K562 (cell line): ENCODE results near the gene TMCC2. TPM values are rescaled to one million over a fixed set of nuclear protein-coding genes. Genes with fewer than 3 reads are reported as not detected.

Source experiments
- ATAC-seq: fragments of 200-7000 bp; cut with Tn5 transposase; 3 replicates; pipeline ENCODE4 v1.9.1; 2020; ENCODE audit warnings: moderate library complexity
- BruUV-seq: library from RNA; stranded (reverse); fragments of 400-500 nt; replicated peaks from 2 replicates; lab custom pipeline; 2021; lab: Mats Ljungman, UMichigan
- CTCF ChIA-PET: fragments of 300-600 bp; formaldehyde crosslinking; extraction: SDS; loops from one replicate; lab custom pipeline; 2021; ENCODE audit warnings: low intra/inter-chr PET ratio; lab: Yijun Ruan, JAX
- POLR2A ChIA-PET: fragments of 300-600, 350-650 bp; sonication (Branson Sonifier 250); formaldehyde crosslinking; extraction: SDS; loops from one replicate; lab custom pipeline; 2021; ENCODE audit warnings: antibody characterized with exemption, inconsistent platforms; lab: Yijun Ruan, JAX
- DNase-seq, 4 experiments: peaks; one replicate each; pipeline versions ENCODE4 v3.0.0 to v3.0.0-alpha.2; 2011 to 2018; ENCODE audit warnings: low spot score in 3 of 4, mixed read lengths in 3 of 4; ENCODE audit errors: extremely low read depth in 1 of 4
- FAIRE-seq: peaks from 2 replicates; lab custom pipeline; 2011; peaks lifted over from hg19 to GRCh38; lab: Jason Lieb, UNC
- H2AFZ ChIP-seq: 2 replicates; pipeline ENCODE4 v1.6.0; 2011; ENCODE audit warnings: low read depth, low read length, control low read depth, inconsistent platforms
- H3K27ac ChIP-seq: fragments of 200-600 bp; 3 replicates; pipeline ENCODE4 v1.8.0; 2011; ENCODE audit warnings: low read depth, mild to moderate bottlenecking, control low read depth, inconsistent platforms, low read length, moderate library complexity, mixed read lengths; ENCODE audit errors: extremely low read depth
- H3K27me3 ChIP-seq, 2 experiments: fragments of 300-600 bp in 1 of 2; 2 replicates in 1 of 2; 3 replicates in 1 of 2; pipeline versions ENCODE4 v1.6.0 to v1.8.0; 2011; ENCODE audit warnings: inconsistent platforms in 2 of 2, low read length in 2 of 2, mild to moderate bottlenecking in 1 of 2, mixed read lengths in 1 of 2, moderate library complexity in 1 of 2; ENCODE audit not compliant: control insufficient read depth in 2 of 2, insufficient read depth in 2 of 2
- H3K36me3 ChIP-seq: fragments of 300-600 bp; 3 replicates; pipeline ENCODE4 v1.8.0; 2011; ENCODE audit warnings: mild to moderate bottlenecking, low read length, inconsistent platforms; ENCODE audit not compliant: control insufficient read depth, insufficient read depth
- H3K4me1 ChIP-seq, 2 experiments: fragments of 200-600 bp in 1 of 2; replicated peaks in 1 of 2; 2 replicates in 1 of 2; 3 replicates in 1 of 2; pipeline versions ENCODE4 v1.5.1 to v1.8.0; 2011; ENCODE audit warnings: inconsistent platforms in 2 of 2, low read length in 2 of 2, mild to moderate bottlenecking in 1 of 2, mixed read lengths in 1 of 2, moderate library complexity in 1 of 2; ENCODE audit not compliant: control insufficient read depth in 2 of 2, insufficient read depth in 2 of 2
- H3K4me2 ChIP-seq: 2 replicates; pipeline ENCODE4 v1.6.1; 2011; ENCODE audit warnings: low read length, control low read depth, inconsistent platforms, mixed read lengths; ENCODE audit not compliant: insufficient read depth
- H3K4me3 ChIP-seq: fragments of 200-600 bp; sonication (generic), shearing (Covaris generic); 2 replicates; pipeline ENCODE4 v1.5.1; 2016; ENCODE audit warnings: control low read depth, inconsistent platforms
- H3K79me2 ChIP-seq: fragments of 200-600 bp; 3 replicates; pipeline ENCODE4 v1.8.0; 2011; ENCODE audit warnings: low read length, inconsistent platforms; ENCODE audit not compliant: control insufficient read depth, insufficient read depth
- H3K9ac ChIP-seq, 2 experiments: 2 replicates each; pipeline versions ENCODE4 v1.6.0 to v1.6.1; 2011; ENCODE audit warnings: low read depth in 2 of 2, low read length in 2 of 2, control low read depth in 1 of 2, inconsistent platforms in 1 of 2, mild to moderate bottlenecking in 1 of 2, mixed read lengths in 1 of 2; ENCODE audit not compliant: insufficient read depth in 1 of 2
- H3K9me1 ChIP-seq: one replicate; pipeline ENCODE4 v1.6.0; 2011; ENCODE audit warnings: inconsistent platforms, mild to moderate bottlenecking, low read length, moderate library complexity; ENCODE audit not compliant: control insufficient read depth, insufficient read depth
- H3K9me3 ChIP-seq: replicated peaks from 2 replicates; pipeline ENCODE4 v1.5.1; 2011; ENCODE audit warnings: low read depth, low read length, inconsistent platforms; ENCODE audit not compliant: control insufficient read depth, insufficient read depth
- H4K20me1 ChIP-seq: replicated peaks from 2 replicates; pipeline ENCODE4 v1.6.1; 2011; ENCODE audit warnings: low read length, inconsistent platforms, mixed read lengths; ENCODE audit not compliant: control insufficient read depth, insufficient read depth
- ASH1L ChIP-seq: fragments of 450-650 bp; IDR thresholded peaks from 2 replicates; pipeline ENCODE4 v1.6.1; 2018; ENCODE audit warnings: borderline replicate concordance, mild to moderate bottlenecking, low read depth; ENCODE audit not compliant: partially characterized antibody
- ELF1 ChIP-seq: fragments of 200-800 bp; sonication (Bioruptor generic); IDR thresholded peaks from 2 replicates; pipeline ENCODE4 v1.6.1; 2016; ENCODE audit warnings: missing genetic modification characterization, missing compliant biosample characterization
- HCFC1 ChIP-seq: IDR thresholded peaks from 2 replicates; pipeline ENCODE4 v1.6.1; 2012; ENCODE audit warnings: low read depth, low read length, improper control_type of control experiment
- HOXB6 ChIP-seq: fragments of 250-450 bp; sonication (Bioruptor Pico); IDR thresholded peaks from 2 replicates; pipeline ENCODE4 v1.5.1; 2022; ENCODE audit warnings: mild to moderate bottlenecking, borderline replicate concordance
- JUN ChIP-seq, 2 experiments: sonication (generic) in 1 of 2; formaldehyde crosslinking in 1 of 2; IDR thresholded peaks; 2 replicates each; pipeline versions ENCODE4 v1.6.1 to v1.8.0; 2012 to 2022; ENCODE audit warnings: borderline replicate concordance in 2 of 2, mild to moderate bottlenecking in 2 of 2, improper control_type of control experiment in 1 of 2, low read depth in 1 of 2, low read length in 1 of 2, missing genetic modification reagents in 1 of 2
- MCM3 ChIP-seq: fragments of 450-650 bp; IDR thresholded peaks from 2 replicates; pipeline ENCODE4 v1.6.1; 2016
- NFIX ChIP-seq: fragments of 250-450 bp; sonication (Bioruptor Pico); IDR thresholded peaks from 2 replicates; pipeline ENCODE4 v1.4.0; 2020; ENCODE audit warnings: low read depth, mild to moderate bottlenecking, moderate library complexity
- RBM22 ChIP-seq: fragments of 200-400 bp; formaldehyde crosslinking; IDR thresholded peaks from 2 replicates; pipeline ENCODE4 v1.6.1; 2018; ENCODE audit warnings: low read length, low read depth; ENCODE audit not compliant: poor library complexity, severe bottlenecking
- ZNF263 ChIP-seq: sonication (generic); formaldehyde crosslinking; IDR thresholded peaks from 2 replicates; pipeline ENCODE4 v1.8.0; 2022; ENCODE audit warnings: mild to moderate bottlenecking, missing genetic modification reagents, borderline replicate concordance
- WGBS: fragments of 100-300 bp; shearing (Covaris generic); methylation state at CpG from one replicate; pipeline ENCODE4 v1.1.6; 2016; ENCODE audit warnings: low coverage, mixed read lengths; ENCODE audit not compliant: insufficient coverage; ENCODE audit errors: missing lambda C conversion rate; 5-methylcytosine and 5-hydroxymethylcytosine counted together
- in situ Hi-C: fragments of 300-500 bp; cut with MboI; formaldehyde crosslinking; loops from 4 replicates; pipeline ENCODE4 v1.15.0; 2018; ENCODE audit warnings: inconsistent platforms, mixed read lengths
- intact Hi-C: fragments of 100-400 bp; cut with micrococcal nuclease; formaldehyde crosslinking; loops from 2 replicates; pipeline ENCODE4 v1.14.2; 2022
- polyA plus RNA-seq, 8 experiments: library from polyadenylated mRNA; depleted of rRNA in 4 of 8; stranded (reverse) in 5 of 8; unstranded in 3 of 8; fragments of >200 nt; fragmentation: Nextera tagmentation in 2 of 8; fragmentation: Illumina TruSeq in 1 of 8; extraction: Ambion mirVana in 2 of 8; extraction: Trizol in 1 of 8; gene quantifications; 2 replicates each; pipeline versions ENCODE4 v1.2.1 to v1.2.3, GENCODE V29; 2011 to 2014; ENCODE audit warnings: inconsistent platforms in 1 of 8, missing spikeins in 1 of 8
- total RNA-seq, 7 experiments: library from RNA; depleted of rRNA in 6 of 7; stranded (reverse); fragments of >200 nt in 6 of 7; fragmentation: Illumina TruSeq in 2 of 7; extraction: Trizol in 2 of 7; gene quantifications; 2 replicates each; pipeline versions ENCODE4 v1.2.1 to v1.2.3, GENCODE V29; 2011 to 2021; ENCODE audit warnings: low replicate concordance in 1 of 7
- TF ChIP-seq, protein P1 (sequence below), 2 experiments: fragments of 150-350 bp in 1 of 2; IDR thresholded peaks; 2 replicates each; pipeline ENCODE4 v1.6.1; 2012 to 2016; ENCODE audit warnings: low read depth in 2 of 2, low read length in 2 of 2, mild to moderate bottlenecking in 1 of 2, moderate library complexity in 1 of 2

TMCC2 gene
- total and polyA plus RNA-seq, 9 of the 15 experiments (the other 6 are each of a cell fraction or from before 2014, with no cell fraction given), result 0.06 to 1.8 (median 0.98) TPM

DNA sequence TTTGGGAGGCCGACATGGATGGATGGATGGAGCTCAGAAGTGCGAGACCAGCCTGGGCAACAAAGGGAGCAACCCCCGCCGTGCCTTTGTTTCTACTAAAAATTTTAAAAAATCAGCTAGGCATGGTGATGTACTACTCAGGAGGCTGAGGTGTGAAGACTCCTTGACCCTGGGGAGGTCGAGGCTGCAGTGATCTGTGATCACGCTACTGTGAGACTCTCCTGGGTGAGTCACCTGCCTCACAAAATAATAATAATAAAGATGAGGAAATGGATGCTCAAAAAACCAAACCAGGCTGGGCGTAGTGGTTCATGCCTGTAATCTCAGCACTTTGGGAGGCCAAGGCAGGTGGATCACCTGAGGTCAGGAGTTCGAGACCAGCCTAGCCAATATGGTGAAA, 35.5 kb upstream of the TMCC2 start:
- H3K9me3 ChIP-seq, result no peaks in the 10 kb centered on the region
- H3K79me2 ChIP-seq, result peaks cover 39% of the 10 kb centered on the region
- peaks cover 0 to 39% of the 10 kb centered on the region in 2 experiments; a peak in 4 of 5 replicates for H3K4me1 ChIP-seq
- no TSS peak for BruUV-seq
- no peak for DNase-seq
- intact Hi-C loops (no loop called here), in situ Hi-C loops (no loop called here)
- no peaks in the 10 kb centered on the region for H4K20me1 ChIP-seq
- no peak for FAIRE-seq
- TF ChIP-seq ZNF263 (no peak), MCM3 (no peak), ASH1L (no peak), HOXB6 (CRISPR knock-in tag) (no peak), RBM22 (no peak), HCFC1 (no peak), JUN (IDR thresholded peaks at IDR 0.05; ENCODE audit: borderline replicate concordance, low read depth, low read length) (no peak), JUN (CRISPR knock-in tag; IDR thresholded peaks at IDR 0.05; ENCODE audit: borderline replicate concordance) (no peak), NFIX (no peak), ELF1 (tag) (no peak)
- TF ChIP-seq, protein P1, sequence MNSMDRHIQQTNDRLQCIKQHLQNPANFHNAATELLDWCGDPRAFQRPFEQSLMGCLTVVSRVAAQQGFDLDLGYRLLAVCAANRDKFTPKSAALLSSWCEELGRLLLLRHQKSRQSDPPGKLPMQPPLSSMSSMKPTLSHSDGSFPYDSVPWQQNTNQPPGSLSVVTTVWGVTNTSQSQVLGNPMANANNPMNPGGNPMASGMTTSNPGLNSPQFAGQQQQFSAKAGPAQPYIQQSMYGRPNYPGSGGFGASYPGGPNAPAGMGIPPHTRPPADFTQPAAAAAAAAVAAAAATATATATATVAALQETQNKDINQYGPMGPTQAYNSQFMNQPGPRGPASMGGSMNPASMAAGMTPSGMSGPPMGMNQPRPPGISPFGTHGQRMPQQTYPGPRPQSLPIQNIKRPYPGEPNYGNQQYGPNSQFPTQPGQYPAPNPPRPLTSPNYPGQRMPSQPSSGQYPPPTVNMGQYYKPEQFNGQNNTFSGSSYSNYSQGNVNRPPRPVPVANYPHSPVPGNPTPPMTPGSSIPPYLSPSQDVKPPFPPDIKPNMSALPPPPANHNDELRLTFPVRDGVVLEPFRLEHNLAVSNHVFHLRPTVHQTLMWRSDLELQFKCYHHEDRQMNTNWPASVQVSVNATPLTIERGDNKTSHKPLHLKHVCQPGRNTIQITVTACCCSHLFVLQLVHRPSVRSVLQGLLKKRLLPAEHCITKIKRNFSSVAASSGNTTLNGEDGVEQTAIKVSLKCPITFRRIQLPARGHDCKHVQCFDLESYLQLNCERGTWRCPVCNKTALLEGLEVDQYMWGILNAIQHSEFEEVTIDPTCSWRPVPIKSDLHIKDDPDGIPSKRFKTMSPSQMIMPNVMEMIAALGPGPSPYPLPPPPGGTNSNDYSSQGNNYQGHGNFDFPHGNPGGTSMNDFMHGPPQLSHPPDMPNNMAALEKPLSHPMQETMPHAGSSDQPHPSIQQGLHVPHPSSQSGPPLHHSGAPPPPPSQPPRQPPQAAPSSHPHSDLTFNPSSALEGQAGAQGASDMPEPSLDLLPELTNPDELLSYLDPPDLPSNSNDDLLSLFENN (IDR thresholded peaks at IDR 0.05; ENCODE audit: low read depth in 2 of 2, low read length in 2 of 2), result no peak
- no peak for ATAC-seq
- H2AFZ ChIP-seq, result no peak overlapping the region
- H3K9me1 ChIP-seq, result no peaks in the 10 kb centered on the region
- POLR2A ChIA-PET, result interaction anchor here (0.6 to 5.2 kb wide), 4 partner anchors 10 to 149 kb away, joined by 4 to 28 read pairs (median 6); no protein-coding TSS in a partner anchor
- no peaks in the 10 kb centered on the region for H3K27me3 ChIP-seq
- H3K4me3 ChIP-seq, result no peak overlapping the region
- H3K4me2 ChIP-seq, result no peak overlapping the region
- H3K36me3 ChIP-seq, result peaks cover 4% of the 10 kb centered on the region; the same call in 1 of the 3 replicates
- CTCF ChIA-PET, result no interaction called here
- H3K27ac ChIP-seq, result no peak overlapping the region
- 81% methylated on average over 8 of the region's 8 CpGs for WGBS
- H3K9ac ChIP-seq, result no peak overlapping the region
